KMS-11 (cell line): ENCODE data around the gene VPS37B.
A peak's percentile ranks its signal among the peaks of the same experiment; 100 is the strongest.

Experiments used
- H2AFZ ChIP-seq: fragments of 200-600 bp; sonication (generic); 2 replicates; pipeline ENCODE4 v1.6.1; 2016; ENCODE audit warnings: antibody characterized with exemption, mixed run types, low read depth
- H3K27ac ChIP-seq: fragments of 200-600 bp; sonication (generic); 2 replicates; pipeline ENCODE4 v1.6.1; 2016; ENCODE audit warnings: mild to moderate bottlenecking, mixed run types
- H3K27me3 ChIP-seq: fragments of 200-600 bp; sonication (generic); 2 replicates; pipeline ENCODE4 v1.6.1; 2017; ENCODE audit warnings: mild to moderate bottlenecking, low read depth, mixed run types, moderate library complexity; ENCODE audit not compliant: insufficient read depth
- H3K36me3 ChIP-seq: fragments of 200-600 bp; sonication (generic); 2 replicates; pipeline ENCODE4 v1.6.1; 2017; ENCODE audit warnings: mild to moderate bottlenecking, mixed run types; ENCODE audit not compliant: insufficient read depth
- H3K4me1 ChIP-seq: fragments of 200-600 bp; sonication (generic); 2 replicates; pipeline ENCODE4 v1.6.1; 2016; ENCODE audit warnings: mild to moderate bottlenecking, low read depth, mixed run types; ENCODE audit not compliant: poor library complexity, severe bottlenecking
- H3K4me2 ChIP-seq: fragments of 200-600 bp; sonication (generic); 2 replicates; pipeline ENCODE4 v1.7.0; 2016; ENCODE audit warnings: mild to moderate bottlenecking, mixed run types
- H3K4me3 ChIP-seq: fragments of 200-600 bp; sonication (generic); IDR thresholded peaks from 2 replicates; pipeline ENCODE4 v1.6.1; 2017; ENCODE audit warnings: low read depth, low read length, mixed read lengths; ENCODE audit not compliant: insufficient read depth
- H3K79me2 ChIP-seq: fragments of 200-600 bp; sonication (generic); 2 replicates; pipeline ENCODE4 v1.6.1; 2016; ENCODE audit warnings: low read depth, mixed run types; ENCODE audit not compliant: insufficient read depth
- H3K9ac ChIP-seq: fragments of 200-600 bp; sonication (generic); 2 replicates; pipeline ENCODE4 v1.6.1; 2016; ENCODE audit warnings: mild to moderate bottlenecking, mixed run types
- H4K20me1 ChIP-seq: fragments of 200-600 bp; sonication (generic); 2 replicates; pipeline ENCODE4 v1.6.1; 2016; ENCODE audit warnings: mild to moderate bottlenecking, mixed run types; ENCODE audit not compliant: insufficient read depth
- TF ChIP-seq, protein P1 (sequence below): fragments of 200-600 bp; sonication (generic); conservative IDR thresholded peaks from 2 replicates; pipeline ENCODE4 v1.6.1; 2017; ENCODE audit warnings: low read depth, mild to moderate bottlenecking, antibody characterized with exemption, low read length, moderate library complexity, mixed read lengths

VPS37B gene

GRCh38 chr12:122875590-122876220 lies 20.2 kb downstream of the VPS37B start:
- H3K27ac ChIP-seq = peak overlapping the region; percentile 72
- H4K20me1 ChIP-seq = no peaks in the 10 kb centered on the region
- peaks cover 87% of the 10 kb centered on the region for H3K79me2 ChIP-seq
- TF ChIP-seq, protein P1, sequence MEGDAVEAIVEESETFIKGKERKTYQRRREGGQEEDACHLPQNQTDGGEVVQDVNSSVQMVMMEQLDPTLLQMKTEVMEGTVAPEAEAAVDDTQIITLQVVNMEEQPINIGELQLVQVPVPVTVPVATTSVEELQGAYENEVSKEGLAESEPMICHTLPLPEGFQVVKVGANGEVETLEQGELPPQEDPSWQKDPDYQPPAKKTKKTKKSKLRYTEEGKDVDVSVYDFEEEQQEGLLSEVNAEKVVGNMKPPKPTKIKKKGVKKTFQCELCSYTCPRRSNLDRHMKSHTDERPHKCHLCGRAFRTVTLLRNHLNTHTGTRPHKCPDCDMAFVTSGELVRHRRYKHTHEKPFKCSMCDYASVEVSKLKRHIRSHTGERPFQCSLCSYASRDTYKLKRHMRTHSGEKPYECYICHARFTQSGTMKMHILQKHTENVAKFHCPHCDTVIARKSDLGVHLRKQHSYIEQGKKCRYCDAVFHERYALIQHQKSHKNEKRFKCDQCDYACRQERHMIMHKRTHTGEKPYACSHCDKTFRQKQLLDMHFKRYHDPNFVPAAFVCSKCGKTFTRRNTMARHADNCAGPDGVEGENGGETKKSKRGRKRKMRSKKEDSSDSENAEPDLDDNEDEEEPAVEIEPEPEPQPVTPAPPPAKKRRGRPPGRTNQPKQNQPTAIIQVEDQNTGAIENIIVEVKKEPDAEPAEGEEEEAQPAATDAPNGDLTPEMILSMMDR = no peak
- peak overlapping the region; percentile 22; the same call in 1 of the 2 replicates for H3K9ac ChIP-seq
- H2AFZ ChIP-seq = no peak overlapping the region
- H3K4me3 ChIP-seq = no peak overlapping the region
- peaks cover 89% of the 10 kb centered on the region for H3K4me1 ChIP-seq
- peak overlapping the region; percentile 47; the same call in 1 of the 2 replicates for H3K4me2 ChIP-seq
- H3K36me3 ChIP-seq = no peaks in the 10 kb centered on the region
- no peaks in the 10 kb centered on the region for H3K27me3 ChIP-seq

DNA sequence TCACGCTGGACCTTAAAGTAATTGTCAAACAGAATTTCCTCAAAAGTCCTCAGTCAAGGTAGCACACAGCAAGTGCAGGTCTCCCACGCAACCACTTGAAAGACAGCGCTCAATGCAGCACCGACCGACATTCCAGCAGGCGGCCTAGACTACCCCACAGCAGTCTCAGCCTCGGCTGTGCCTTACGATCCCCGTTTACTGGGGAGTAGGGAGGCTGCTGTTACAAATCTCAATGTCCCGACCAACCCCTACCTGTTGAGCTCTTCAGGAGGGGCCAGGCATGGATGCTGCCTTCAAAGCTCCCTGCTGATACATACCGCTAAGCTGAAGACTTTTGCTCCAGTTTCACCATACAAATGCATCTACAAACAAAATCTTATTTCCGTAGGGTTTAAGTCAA lies 21.8 kb downstream of the VPS37B start:
- Histone ChIP-seq H3K36me3 (no peaks in the 10 kb centered on the region), H3K79me2 (peaks cover 71% of the 10 kb centered on the region), H3K4me1 (peaks cover 73% of the 10 kb centered on the region), H2AFZ (no peak overlapping the region), H3K27ac (no peak overlapping the region), H3K27me3 (no peaks in the 10 kb centered on the region), H3K4me2 (peak overlapping the region; percentile 47), H3K9ac (no peak overlapping the region), H4K20me1 (no peaks in the 10 kb centered on the region), H3K4me3 (no peak overlapping the region)
- TF ChIP-seq, protein P1 = no peak

GRCh38 chr12:122873540-122873939 lies 22.4 kb downstream of the VPS37B start:
- no peak overlapping the region for H3K4me3 ChIP-seq
- peaks cover 66% of the 10 kb centered on the region for H3K79me2 ChIP-seq
- no peak overlapping the region for H3K9ac ChIP-seq
- no peaks in the 10 kb centered on the region for H3K36me3 ChIP-seq
- H4K20me1 ChIP-seq = no peaks in the 10 kb centered on the region
- TF ChIP-seq, protein P1 = no peak
- H3K4me1 ChIP-seq = peaks cover 67% of the 10 kb centered on the region
- peak overlapping the region; percentile 47; the same call in 1 of the 2 replicates for H3K4me2 ChIP-seq
- H2AFZ ChIP-seq = no peak overlapping the region
- no peak overlapping the region for H3K27ac ChIP-seq
- no peaks in the 10 kb centered on the region for H3K27me3 ChIP-seq

DNA sequence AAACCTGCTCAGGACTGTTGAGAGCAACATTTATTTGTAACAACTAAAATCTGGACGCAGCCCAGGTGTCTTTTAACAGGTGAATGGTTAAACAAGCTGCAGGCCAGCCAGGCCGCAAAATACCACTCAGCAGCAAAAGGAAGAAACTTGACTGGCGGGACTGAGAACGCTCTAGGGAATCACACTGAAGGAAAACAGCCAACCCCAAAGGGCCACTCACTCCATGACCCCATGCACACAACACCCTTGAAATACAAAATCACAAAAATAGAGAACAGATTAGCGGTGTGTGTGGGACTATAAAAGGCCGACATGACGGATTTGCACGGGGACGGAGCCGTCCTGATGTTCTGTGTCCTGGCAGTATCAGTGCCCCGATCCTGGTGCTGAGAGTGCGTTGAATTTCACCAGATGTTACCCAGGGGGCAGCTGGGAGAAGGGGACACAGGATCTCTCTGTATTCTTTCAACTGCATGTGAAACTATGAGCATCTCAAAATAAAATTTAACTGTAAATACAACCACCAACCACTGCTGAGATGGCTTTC lies 23.0 kb downstream of the VPS37B start:
- H3K4me2 ChIP-seq = no peak overlapping the region; the same call in 1 of the 2 replicates
- H3K27me3 ChIP-seq = no peaks in the 10 kb centered on the region
- H3K27ac ChIP-seq = no peak overlapping the region
- no peaks in the 10 kb centered on the region for H4K20me1 ChIP-seq
- H3K36me3 ChIP-seq = no peaks in the 10 kb centered on the region
- H2AFZ ChIP-seq = no peak overlapping the region
- TF ChIP-seq, protein P1 = no peak
- no peak overlapping the region for H3K9ac ChIP-seq
- no peak overlapping the region for H3K4me3 ChIP-seq
- peaks cover 61% of the 10 kb centered on the region for H3K4me1 ChIP-seq
- peaks cover 60% of the 10 kb centered on the region for H3K79me2 ChIP-seq
